NT2/D1 (cell line): ENCODE data around the gene SNX7.

Experiments used
- DNase-seq: peaks from one replicate; pipeline ENCODE4 v3.0.0-alpha.2; 2011; ENCODE audit warnings: low read depth, low spot score
- H3K27me3 ChIP-seq: 2 replicates; pipeline ENCODE4 v1.6.0; 2011; ENCODE audit warnings: mild to moderate bottlenecking; ENCODE audit not compliant: insufficient read length, insufficient read depth
- H3K36me3 ChIP-seq: 2 replicates; pipeline ENCODE4 v1.6.1; 2011; ENCODE audit warnings: mild to moderate bottlenecking, low read length, mixed read lengths; ENCODE audit not compliant: insufficient read depth, insufficient read length
- H3K4me1 ChIP-seq: 2 replicates; pipeline ENCODE4 v1.5.1; 2011; ENCODE audit not compliant: insufficient read depth, insufficient read length
- H3K4me3 ChIP-seq: 2 replicates; pipeline ENCODE4 v1.5.1; 2011; ENCODE audit warnings: low read depth; ENCODE audit not compliant: insufficient read length
- H3K9ac ChIP-seq: 2 replicates; pipeline ENCODE4 v1.6.0; 2011; ENCODE audit warnings: low read depth; ENCODE audit not compliant: insufficient read length
- H3K9me3 ChIP-seq: 2 replicates; pipeline ENCODE4 v1.5.1; 2011; ENCODE audit warnings: mild to moderate bottlenecking, low read length; ENCODE audit not compliant: insufficient read depth
- SUZ12 ChIP-seq: IDR thresholded peaks from 2 replicates; pipeline ENCODE4 v1.6.1; 2011; ENCODE audit not compliant: insufficient read length, insufficient read depth; ENCODE audit errors: extremely low read depth
- YY1 ChIP-seq: IDR thresholded peaks from 2 replicates; pipeline ENCODE4 v1.6.1; 2011; ENCODE audit not compliant: insufficient read length, insufficient read depth
- ZNF274 ChIP-seq: IDR thresholded peaks from 2 replicates; pipeline ENCODE4 v1.6.1; 2011; ENCODE audit warnings: mild to moderate bottlenecking, low read depth, low read length

Gene SNX7

GRCh38 chr1:98781906-98782305, 120.4 kb downstream of the SNX7 start:
- DNase-seq = no peak

GRCh38 chr1:98783821-98784220, 122.3 kb downstream of the SNX7 start:
- no peak for TF ChIP-seq SUZ12
- TF ChIP-seq ZNF274 = no peak
- no peak for TF ChIP-seq YY1
- Histone ChIP-seq H3K27me3 (no peaks in the 10 kb centered on the region), H3K36me3 (no peaks in the 10 kb centered on the region)

More at GRCh38 chr1:98781906-98782305, 120.4 kb downstream of the SNX7 start:
- H3K9ac ChIP-seq = no peak overlapping the region
- no peaks in the 10 kb centered on the region for H3K9me3 ChIP-seq
- no peaks in the 10 kb centered on the region for H3K4me1 ChIP-seq
- no peak overlapping the region for H3K4me3 ChIP-seq
- TF ChIP-seq YY1 (no peak), ZNF274 (no peak), SUZ12 (no peak)
- H3K36me3 ChIP-seq = no peaks in the 10 kb centered on the region
- H3K27me3 ChIP-seq = no peaks in the 10 kb centered on the region

GRCh38 chr1:98791498-98791897, 130.0 kb downstream of the SNX7 start:
- no peak for TF ChIP-seq SUZ12
- TF ChIP-seq ZNF274 = no peak
- no peak for TF ChIP-seq YY1
- H3K4me3 ChIP-seq = no peak overlapping the region
- DNase-seq = no peak
- H3K9ac ChIP-seq = no peak overlapping the region
- no peaks in the 10 kb centered on the region for H3K9me3 ChIP-seq
- H3K36me3 ChIP-seq = no peaks in the 10 kb centered on the region
- H3K4me1 ChIP-seq = no peaks in the 10 kb centered on the region
- H3K27me3 ChIP-seq = no peaks in the 10 kb centered on the region

More at GRCh38 chr1:98783821-98784220, 122.3 kb downstream of the SNX7 start:
- Histone ChIP-seq H3K9ac (no peak overlapping the region), H3K4me3 (no peak overlapping the region), H3K4me1 (no peaks in the 10 kb centered on the region), H3K9me3 (no peaks in the 10 kb centered on the region)
- DNase-seq = peak; percentile 56

- Histone ChIP-seq H3K9me3 (no peaks in the 10 kb centered on the region), H3K4me3 (no peak overlapping the region), H3K9ac (no peak overlapping the region), H3K4me1 (no peaks in the 10 kb centered on the region), H3K36me3 (no peaks in the 10 kb centered on the region), H3K27me3 (no peaks in the 10 kb centered on the region)
- TF ChIP-seq SUZ12 (no peak), ZNF274 (no peak), YY1 (no peak)
- DNase-seq = no peak
Observed at GRCh38 chr1:98792123-98792522, 130.6 kb downstream of the SNX7 start.

GRCh38 chr1:98793136-98793535, 131.6 kb downstream of the SNX7 start:
- no peaks in the 10 kb centered on the region for H3K9me3 ChIP-seq
- no peaks in the 10 kb centered on the region for H3K36me3 ChIP-seq
- no peaks in the 10 kb centered on the region for H3K4me1 ChIP-seq
- no peak for DNase-seq
- H3K27me3 ChIP-seq = no peaks in the 10 kb centered on the region
- no peak overlapping the region for H3K4me3 ChIP-seq
- H3K9ac ChIP-seq = no peak overlapping the region
- no peak for TF ChIP-seq ZNF274
- TF ChIP-seq YY1 = no peak
- TF ChIP-seq SUZ12 = no peak

GRCh38 chr1:98794196-98794886, 132.8 kb downstream of the SNX7 start:
- no peak for TF ChIP-seq ZNF274
- H3K27me3 ChIP-seq = no peaks in the 10 kb centered on the region
- peak; percentile 65 for DNase-seq
- no peaks in the 10 kb centered on the region for H3K9me3 ChIP-seq
- H3K4me3 ChIP-seq = no peak overlapping the region
- H3K36me3 ChIP-seq = no peaks in the 10 kb centered on the region
- H3K4me1 ChIP-seq = no peaks in the 10 kb centered on the region
- H3K9ac ChIP-seq = no peak overlapping the region

- Histone ChIP-seq H3K9me3 (no peaks in the 10 kb centered on the region), H3K9ac (no peak overlapping the region), H3K27me3 (no peaks in the 10 kb centered on the region), H3K4me3 (no peak overlapping the region), H3K36me3 (no peaks in the 10 kb centered on the region), H3K4me1 (no peaks in the 10 kb centered on the region)
- DNase-seq = no peak
- TF ChIP-seq YY1 (no peak), SUZ12 (no peak), ZNF274 (no peak)
Observed at GRCh38 chr1:98796049-98796448, 134.5 kb downstream of the SNX7 start.

GRCh38 chr1:98797506-98797905, 136.0 kb downstream of the SNX7 start:
- H3K9me3 ChIP-seq = no peaks in the 10 kb centered on the region
- H3K9ac ChIP-seq = no peak overlapping the region
- no peak overlapping the region for H3K4me3 ChIP-seq
- TF ChIP-seq YY1 = no peak
- no peak for TF ChIP-seq ZNF274
- no peak for TF ChIP-seq SUZ12
- no peaks in the 10 kb centered on the region for H3K27me3 ChIP-seq
- H3K4me1 ChIP-seq = no peaks in the 10 kb centered on the region
- no peak for DNase-seq
- no peaks in the 10 kb centered on the region for H3K36me3 ChIP-seq
